ENCODE data around the gene TMEM145. TPM values are rescaled to one million over a fixed set of nuclear protein-coding genes. Genes with fewer than 3 reads are reported as not detected.
A peak's percentile ranks its signal among the peaks of the same experiment; 100 is the strongest.

TMEM145 gene
- total RNA-seq, 4 donors from 2014 or later = not detected

GRCh38 chr19:42290523-42291434, 22.3 kb upstream of the TMEM145 start:
- 80% methylated on average over 11 of the region's 31 CpGs; no CpG with 5 or more reads in 1 of the 2 donors for WGBS, 2 donors (ENCODE audit: low coverage in 1 of 2)
- Histone ChIP-seq H3K27ac (peak overlapping the region in 1 of 4 donors; percentile 25), H3K4me1 (peaks cover 5 to 27% (median 20%) of the 10 kb centered on the region in 4 donors), H3K27me3 (no peaks in the 10 kb centered on the region), H3K9me3 (no peaks in the 10 kb centered on the region), H3K36me3 (peaks cover 0 to 33% (median 4%) of the 10 kb centered on the region in 4 donors), H3K4me3 (no peak overlapping the region)
- no peak for DNase-seq
- in situ Hi-C loops (cut with MboI; ENCODE audit: low pct_ligation_motif_present in 1 of 4, low pct_unique_long_range_greater_than_20kb in 1 of 4, low sequenced_read_pairs in 3 of 4) = loop anchor here in 2 of 4 donors (10.0 kb wide), 1 partner anchor 156 kb away; the partner anchor contains the start of gene POU2F2 (in 2 of the 2)
- intact Hi-C loops (cut with DNase I; ENCODE audit: low total_unique reads) = no loop called here
- TF ChIP-seq CTCF (IDR thresholded peaks at IDR 0.05) (peak in 4 of 5 experiments; percentile 22 to 53 (median 38)), POLR2AphosphoS5 (IDR thresholded peaks at IDR 0.05) (no peak), EP300 (IDR thresholded peaks at IDR 0.05; ENCODE audit: low read depth) (no peak), POLR2A (IDR thresholded peaks at IDR 0.05) (no peak)

- intact Hi-C loops (cut with DNase I; ENCODE audit: low total_unique reads) (no loop called here), in situ Hi-C loops (cut with MboI; ENCODE audit: low pct_ligation_motif_present in 1 of 4, low pct_unique_long_range_greater_than_20kb in 1 of 4, low sequenced_read_pairs in 3 of 4) (loop anchor here in 2 of 4 donors (10.0 kb wide), 1 partner anchor 157 kb away; the partner anchor contains the start of gene POU2F2 (in 2 of the 2))
- DNase-seq = no peak
- peak overlapping the region in 1 of 4 donors; percentile 25 for H3K27ac ChIP-seq
- H3K4me1 ChIP-seq = peaks cover 0 to 20% (median 14%) of the 10 kb centered on the region in 4 donors
- peaks cover 0 to 33% (median 4%) of the 10 kb centered on the region in 4 donors for H3K36me3 ChIP-seq
- no peak overlapping the region for H3K4me3 ChIP-seq
- no peaks in the 10 kb centered on the region for H3K9me3 ChIP-seq
- TF ChIP-seq POLR2AphosphoS5 (IDR thresholded peaks at IDR 0.05) (no peak), EP300 (IDR thresholded peaks at IDR 0.05; ENCODE audit: low read depth) (no peak), CTCF (IDR thresholded peaks at IDR 0.05) (no peak), POLR2A (IDR thresholded peaks at IDR 0.05) (no peak)
- no peaks in the 10 kb centered on the region for H3K27me3 ChIP-seq
- WGBS, 2 donors (ENCODE audit: low coverage in 1 of 2) = 52% methylated on average over 9 of the region's 9 CpGs; no CpG with 5 or more reads in 1 of the 2 donors
Observed at GRCh38 chr19:42291435-42291810, 21.7 kb upstream of the TMEM145 start.

GRCh38 chr19:42292042-42292960, 20.8 kb upstream of the TMEM145 start:
- H3K9me3 ChIP-seq = no peaks in the 10 kb centered on the region
- intact Hi-C loops (cut with DNase I; ENCODE audit: low total_unique reads) (no loop called here), in situ Hi-C loops (cut with MboI; ENCODE audit: low pct_ligation_motif_present in 1 of 4, low pct_unique_long_range_greater_than_20kb in 1 of 4, low sequenced_read_pairs in 3 of 4) (loop anchor here in 2 of 4 donors (10.0 kb wide), 1 partner anchor 158 kb away; the partner anchor contains the start of gene POU2F2 (in 2 of the 2))
- WGBS, 2 donors (ENCODE audit: low coverage in 1 of 2) = 80% methylated on average over 15 of the region's 27 CpGs; no CpG with 5 or more reads in 1 of the 2 donors
- H3K36me3 ChIP-seq = peaks cover 0 to 33% (median 4%) of the 10 kb centered on the region in 4 donors
- H3K27ac ChIP-seq = peak overlapping the region in 1 of 4 donors; percentile 25
- TF ChIP-seq POLR2A (IDR thresholded peaks at IDR 0.05) (no peak), POLR2AphosphoS5 (IDR thresholded peaks at IDR 0.05) (no peak), CTCF (IDR thresholded peaks at IDR 0.05) (no peak), EP300 (IDR thresholded peaks at IDR 0.05; ENCODE audit: low read depth) (no peak)
- H3K4me1 ChIP-seq = peaks cover 0 to 17% (median 9%) of the 10 kb centered on the region in 4 donors
- peak; percentile 50 for DNase-seq
- no peak overlapping the region for H3K4me3 ChIP-seq
- no peaks in the 10 kb centered on the region for H3K27me3 ChIP-seq

Data from transverse colon (tissue), 4 donors.